GM19438 (cell line): ENCODE results near the gene WDR45B.

Experiments
- ATAC-seq: cut with Tn5 transposase; IDR thresholded peaks from one replicate; pipeline ENCODE4 v1.9.1; 2021; ENCODE audit warnings: low read depth; ENCODE audit not compliant: unreplicated experiment

WDR45B gene

GRCh38 chr17:82648165-82648668 lies at the start of gene WDR45B:
TSS of gene WDR45B (minus strand) at chr17:82648444. CDS start at chr17:82648340, 104 bp downstream.
- ATAC-seq, result peak; percentile 77

GRCh38 chr17:82697808-82698064 lies 49.5 kb upstream of the WDR45B start:
- ATAC-seq, result no peak

GRCh38 chr17:82696916-82697807 lies 48.9 kb upstream of the WDR45B start:
- no peak for ATAC-seq

GRCh38 chr17:82696259-82696658 lies 48.0 kb upstream of the WDR45B start:
- ATAC-seq, result no peak

- no peak for ATAC-seq
These were observed 46.4 kb upstream of the WDR45B start for GRCh38 chr17:82694647-82695046.

GRCh38 chr17:82693168-82693867 lies 45.1 kb upstream of the WDR45B start:
- no peak for ATAC-seq

- no peak for ATAC-seq
These were observed 44.0 kb upstream of the WDR45B start for GRCh38 chr17:82692268-82692667.

GRCh38 chr17:82691714-82692113 lies 43.5 kb upstream of the WDR45B start:
- no peak for ATAC-seq

GRCh38 chr17:82690786-82691489 lies 42.7 kb upstream of the WDR45B start:
- no peak for ATAC-seq

GRCh38 chr17:82689077-82689476 lies 40.8 kb upstream of the WDR45B start:
- ATAC-seq, result no peak

GRCh38 chr17:82687871-82688270 lies 39.6 kb upstream of the WDR45B start:
- ATAC-seq, result no peak

- no peak for ATAC-seq
These were observed 39.2 kb upstream of the WDR45B start for GRCh38 chr17:82687375-82687861.

GRCh38 chr17:82686366-82687324 lies 38.4 kb upstream of the WDR45B start:
- ATAC-seq, result no peak

GRCh38 chr17:82685291-82685690 lies 37.0 kb upstream of the WDR45B start:
- no peak for ATAC-seq

- no peak for ATAC-seq
These were observed 36.1 kb upstream of the WDR45B start for GRCh38 chr17:82684228-82684841.

- ATAC-seq, result no peak
These were observed 35.3 kb upstream of the WDR45B start for GRCh38 chr17:82683534-82683933.

- no peak for ATAC-seq
These were observed 33.3 kb upstream of the WDR45B start for GRCh38 chr17:82681547-82681946.

GRCh38 chr17:82679586-82680465 lies 31.6 kb upstream of the WDR45B start:
- no peak for ATAC-seq
